GM04504 (cell line): ENCODE results near the gene KCNMB3.

Experiments used
- DNase-seq: peaks from one replicate; pipeline ENCODE4 v3.0.0-alpha.2; 2012; ENCODE audit warnings: low read depth

Gene KCNMB3

DNA sequence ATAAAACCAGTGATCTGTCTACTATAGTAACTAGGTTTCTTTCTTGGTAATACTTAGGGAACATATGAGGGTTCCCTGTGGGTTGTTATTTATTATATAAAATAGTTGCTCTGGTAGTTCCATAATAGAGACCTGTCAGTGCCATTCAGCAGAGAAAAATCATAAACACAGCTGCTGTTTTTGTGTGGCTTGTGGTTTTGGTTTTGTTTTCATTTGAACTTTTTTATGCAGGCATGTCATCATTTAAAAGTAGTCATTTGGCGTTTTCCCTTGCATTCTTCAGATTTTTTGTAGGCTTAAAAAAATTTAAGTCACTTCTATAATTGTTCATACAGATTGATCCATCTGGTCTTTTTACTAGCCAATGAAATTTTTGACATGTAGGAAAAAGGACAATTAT, 54.8 kb downstream of the KCNMB3 start:
- peak; percentile 37 for DNase-seq

DNA sequence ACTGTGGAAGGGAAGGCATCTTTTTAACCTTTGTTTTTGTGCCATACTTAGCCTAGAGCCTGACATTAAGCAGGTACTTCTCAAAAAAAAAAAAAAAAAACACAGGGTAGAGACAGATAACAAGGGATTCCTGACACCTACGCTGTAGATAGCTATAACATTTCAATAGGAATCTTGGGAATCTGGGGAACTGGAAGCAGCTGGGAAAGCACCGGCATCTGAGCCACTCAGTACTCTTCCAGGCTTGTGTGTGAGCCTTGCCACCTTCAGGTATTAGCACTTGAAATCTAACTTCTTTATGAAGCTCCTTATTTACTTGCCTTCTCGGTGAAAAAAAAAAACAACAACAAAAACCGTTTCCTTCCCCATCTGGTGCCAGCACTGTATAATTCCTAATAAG, 56.0 kb downstream of the KCNMB3 start:
- DNase-seq = no peak
